Upper lobe of right lung (tissue), 1 donor: Measurements from ENCODE around the gene HIF3A. TPM values are rescaled to one million over a fixed set of nuclear protein-coding genes. Genes with fewer than 3 reads are reported as not detected.
A peak's percentile ranks its signal among the peaks of the same experiment; 100 is the strongest.
"Not testable (repeated sequence)": the region's sequence is repeated elsewhere in the genome, so short reads cannot be mapped to it uniquely, and the experiment has no call there.

Experiments used
- ATAC-seq: fragments of 200-7000 bp; cut with Tn5 transposase; one replicate; pipeline ENCODE4 v1.9.1; 2020; ENCODE audit warnings: mild to moderate bottlenecking, moderate library complexity
- DNase-seq: peaks from one replicate; pipeline ENCODE4 v3.0.0-alpha.2; 2020
- H3K27ac ChIP-seq: fragments of 200-600 bp; one replicate; pipeline ENCODE4 v1.8.0; 2022
- H3K27me3 ChIP-seq: fragments of 200-600 bp; one replicate; pipeline ENCODE4 v1.8.0; 2022; ENCODE audit warnings: mild to moderate bottlenecking
- H3K36me3 ChIP-seq: fragments of 200-600 bp; one replicate; pipeline ENCODE4 v1.8.0; 2022
- H3K4me1 ChIP-seq: fragments of 200-600 bp; one replicate; pipeline ENCODE4 v1.8.0; 2022
- H3K4me3 ChIP-seq: fragments of 200-600 bp; one replicate; pipeline ENCODE4 v1.8.0; 2022; ENCODE audit warnings: mild to moderate bottlenecking
- H3K9me3 ChIP-seq: fragments of 200-600 bp; one replicate; pipeline ENCODE4 v1.8.0; 2022
- CTCF ChIP-seq: fragments of 200-600 bp; IDR thresholded peaks from one replicate; pipeline ENCODE4 v1.8.0; 2022; ENCODE audit warnings: antibody characterized with exemption
- intact Hi-C: fragments of 100-400 bp; cut with DNase I; formaldehyde crosslinking; loops from one replicate; pipeline ENCODE4 v1.11.0; 2022
- long read RNA-seq: library from polyadenylated mRNA; unstranded; transcript quantifications from one replicate; pipeline ENCODE4 v2.0.0, GENCODE V29; 2021
- total RNA-seq: library from RNA; stranded (reverse); fragmentation: NEBNext Ultra II Directional; extraction: Animal tissue kit (Norgen Biotek cat#: 25700); gene quantifications from one replicate; pipeline ENCODE4 v1.2.1, GENCODE V29; 2021
- donor health status: DM: no; HTN: yes; CAD: no; lungs with severe emphysema.

HIF3A gene
- total RNA-seq, result 63.1 TPM
- long read RNA-seq, partial matches to known transcripts, result 10 of 26 reads
- long read RNA-seq, other reads (novel, unspliced or antisense), result 15 of 26 reads

GRCh38 chr19:46296722-46297461 lies at the start of gene HIF3A:
Gene HIF3A (plus strand): TSS chr19:46297042. CDS start chr19:46297077, 35 bp downstream.
- H3K27me3 ChIP-seq, result no peaks in the 10 kb centered on the region
- peaks cover 43% of the 10 kb centered on the region for H3K4me1 ChIP-seq
- intact Hi-C loops, result no loop called here
- DNase-seq, result peak; percentile 86
- H3K4me3 ChIP-seq, result peak within 1 kb of the TSS; percentile 62
- no peak for TF ChIP-seq CTCF
- H3K9me3 ChIP-seq, result no peaks in the 10 kb centered on the region
- ATAC-seq, result peak; percentile 3
- no peaks in the 10 kb centered on the region for H3K36me3 ChIP-seq
- H3K27ac ChIP-seq, result peak within 1 kb of the TSS; percentile 65

GRCh38 chr19:46250076-46250735 lies 46.6 kb upstream of the HIF3A start:
- H3K27ac ChIP-seq, result no peak overlapping the region
- H3K9me3 ChIP-seq, result no peaks in the 10 kb centered on the region
- H3K4me1 ChIP-seq, result no peaks in the 10 kb centered on the region
- DNase-seq (no peak), ATAC-seq (no peak)
- H3K27me3 ChIP-seq, result no peaks in the 10 kb centered on the region
- H3K4me3 ChIP-seq, result no peak overlapping the region
- no peak for TF ChIP-seq CTCF
- intact Hi-C loops, result no loop called here
- no peaks in the 10 kb centered on the region for H3K36me3 ChIP-seq

GRCh38 chr19:46251416-46251815 lies 45.4 kb upstream of the HIF3A start:
- DNase-seq (no peak), ATAC-seq (peak; percentile 16)
- Histone ChIP-seq H3K4me1 (no peaks in the 10 kb centered on the region), H3K36me3 (no peaks in the 10 kb centered on the region), H3K9me3 (no peaks in the 10 kb centered on the region), H3K27me3 (no peaks in the 10 kb centered on the region), H3K27ac (no peak overlapping the region), H3K4me3 (no peak overlapping the region)
- no peak for TF ChIP-seq CTCF
- intact Hi-C loops, result no loop called here

- Histone ChIP-seq H3K4me1 (no peaks in the 10 kb centered on the region), H3K36me3 (no peaks in the 10 kb centered on the region), H3K9me3 (no peaks in the 10 kb centered on the region), H3K27me3 (peaks cover 18% of the 10 kb centered on the region), H3K27ac (no peak overlapping the region), H3K4me3 (no peak overlapping the region)
- ATAC-seq, result no peak
- DNase-seq, result no peak
- TF ChIP-seq CTCF, result no peak
- intact Hi-C loops, result no loop called here
Observed at GRCh38 chr19:46254776-46255175, 42.1 kb upstream of the HIF3A start.

GRCh38 chr19:46256855-46257254 lies 40.0 kb upstream of the HIF3A start:
- Histone ChIP-seq H3K9me3 (no peaks in the 10 kb centered on the region), H3K4me1 (no peaks in the 10 kb centered on the region), H3K36me3 (no peaks in the 10 kb centered on the region), H3K4me3 (no peak overlapping the region), H3K27me3 (peaks cover 18% of the 10 kb centered on the region), H3K27ac (no peak overlapping the region)
- DNase-seq (no peak), ATAC-seq (no peak)
- intact Hi-C loops, result no loop called here
- TF ChIP-seq CTCF, result no peak

GRCh38 chr19:46261501-46261900 lies 35.3 kb upstream of the HIF3A start:
- intact Hi-C loops, ATAC-seq, H3K4me3 ChIP-seq, H3K36me3 ChIP-seq, DNase-seq, H3K9me3 ChIP-seq, H3K27ac ChIP-seq, H3K4me1 ChIP-seq: not testable (repeated sequence)
- H3K27me3 ChIP-seq, result peaks cover 18% of the 10 kb centered on the region

GRCh38 chr19:46262684-46263296 lies 34.1 kb upstream of the HIF3A start:
- H3K36me3 ChIP-seq, H3K4me3 ChIP-seq, H3K4me1 ChIP-seq, intact Hi-C loops, H3K9me3 ChIP-seq, H3K27ac ChIP-seq, DNase-seq: not testable (repeated sequence)
- peaks cover 20% of the 10 kb centered on the region for H3K27me3 ChIP-seq
- ATAC-seq, result peak; percentile 62

GRCh38 chr19:46264801-46265200 lies 32.0 kb upstream of the HIF3A start:
- ATAC-seq, H3K36me3 ChIP-seq, H3K4me1 ChIP-seq, H3K4me3 ChIP-seq, H3K9me3 ChIP-seq, intact Hi-C loops, DNase-seq, H3K27ac ChIP-seq: not testable (repeated sequence)
- peaks cover 25% of the 10 kb centered on the region for H3K27me3 ChIP-seq
